Skin epidermis (tissue), 12 donors: ENCODE results near the gene DZIP3.

Experiments
- H3K27ac ChIP-seq, 21 experiments: fragments of 200-600 bp; sonication (generic) in 11 of 21; one replicate each; pipeline ENCODE4 v1.5.0; 2020; ENCODE audit warnings: mild to moderate bottlenecking in 3 of 21, inconsistent platforms in 2 of 21, moderate library complexity in 2 of 21
- H3K4me3 ChIP-seq, 7 experiments: fragments of 200-600 bp; sonication (generic) in 2 of 7; one replicate each; pipeline ENCODE4 v1.5.0; 2020; ENCODE audit warnings: inconsistent platforms in 2 of 7, mild to moderate bottlenecking in 2 of 7, moderate library complexity in 1 of 7

Gene DZIP3

DNA sequence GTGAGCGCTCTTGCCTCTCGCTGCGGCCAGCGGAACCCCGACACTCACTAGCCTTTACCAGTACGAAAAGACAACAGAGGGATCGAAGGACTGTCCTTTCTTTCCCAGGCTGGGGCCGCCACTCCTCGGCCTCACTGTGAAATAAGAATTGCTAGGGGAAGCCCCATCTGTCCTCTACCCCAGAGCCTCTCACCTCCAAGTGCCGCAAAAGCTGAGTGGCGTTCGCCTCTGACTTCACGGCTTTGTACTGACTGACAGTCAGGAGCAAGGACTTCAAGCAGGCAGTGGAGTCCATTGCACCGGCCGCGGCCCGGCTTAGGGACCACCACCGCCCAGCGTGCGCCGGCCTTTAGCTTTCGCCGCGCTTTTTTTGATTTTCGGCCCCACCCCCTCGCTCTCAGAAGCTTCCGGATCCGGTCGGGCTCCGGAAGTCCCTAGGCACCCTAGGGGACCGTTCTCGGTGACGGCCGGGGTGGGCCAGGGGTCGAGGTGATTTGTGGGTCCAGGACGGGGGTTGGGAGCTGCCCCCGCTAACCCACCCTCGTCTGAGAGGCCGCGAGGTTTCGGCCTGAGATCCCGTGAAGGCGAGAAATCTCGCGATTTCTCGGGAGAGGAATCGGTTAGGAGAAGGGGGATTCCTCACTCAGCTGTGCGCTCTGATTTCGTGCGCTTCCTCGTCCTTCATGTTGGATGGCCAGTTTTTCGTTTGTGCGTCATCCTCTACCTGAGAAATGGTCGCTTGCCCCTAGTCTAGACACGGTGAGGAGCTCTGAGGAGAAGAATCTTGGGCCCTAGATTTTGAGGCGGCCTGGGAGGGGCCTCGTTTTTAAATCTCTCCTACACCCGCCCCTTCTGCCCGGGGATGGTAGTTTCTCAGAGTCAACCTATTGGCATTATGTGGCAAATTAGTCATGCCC is at the start of gene DZIP3, which contains the start of gene CIP2A:
DZIP3 (plus strand) TSS at position 642 of the 917 bp plus-strand sequence. CDS start 15,685 bp downstream, outside the sequence.
CIP2A (minus strand) TSS at position 358 of the 917 bp plus-strand sequence; CDS start at position 295, 63 bp downstream.
- peak within 1 kb of the TSS; percentile 62 to 92 (median 66) for H3K4me3 ChIP-seq
- H3K27ac ChIP-seq: peak within 1 kb of the TSS; percentile 81 to 99 (median 94)

DNA sequence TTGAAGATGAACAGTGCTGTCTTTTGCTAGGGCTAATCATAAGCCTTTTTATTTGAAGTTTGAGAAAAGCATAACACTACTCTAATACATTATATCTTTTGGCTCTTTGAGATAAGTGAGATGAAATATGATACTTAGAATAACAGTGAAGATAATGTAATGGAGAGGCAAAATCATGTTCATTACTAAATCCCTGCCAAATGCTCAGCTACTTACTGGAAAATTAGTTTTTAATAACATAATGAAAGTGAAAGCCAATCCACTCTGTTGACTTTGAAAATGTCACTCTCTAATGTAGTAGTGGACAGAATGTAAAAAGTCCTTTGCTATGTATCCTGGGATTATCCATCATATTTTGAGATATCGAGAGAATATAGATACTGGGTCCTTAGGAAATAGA is 43.3 kb upstream of the DZIP3 start:
- no peak overlapping the region for H3K4me3 ChIP-seq

DNA sequence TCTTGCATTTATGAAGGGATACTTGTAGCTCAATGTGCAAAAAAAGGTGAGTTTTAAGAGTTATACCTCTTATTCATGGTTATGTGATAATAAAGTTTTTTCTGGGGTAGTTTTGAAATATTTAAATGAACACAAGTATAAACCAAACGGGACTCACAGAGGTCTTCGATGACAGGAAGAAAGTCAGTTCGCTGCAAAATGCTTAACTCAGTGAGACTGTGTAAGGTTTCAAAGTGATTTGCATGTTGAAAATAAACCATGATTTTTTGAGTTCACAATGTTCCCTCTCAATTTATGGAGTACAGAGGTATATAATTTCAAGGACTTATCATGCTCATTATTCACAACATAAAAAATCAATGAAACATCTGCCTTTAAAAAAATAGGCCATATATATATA is 42.8 kb upstream of the DZIP3 start:
- H3K27ac ChIP-seq: peak overlapping the region in 2 of 21 experiments; percentile 8 to 11
- no peak overlapping the region for H3K4me3 ChIP-seq

More for the DNA sequence above, 43.3 kb upstream of the DZIP3 start:
- peak overlapping the region in 3 of 21 experiments; percentile 8 to 28 (median 11) for H3K27ac ChIP-seq

GRCh38 chr3:108548304-108548703 is 41.2 kb upstream of the DZIP3 start:
- H3K4me3 ChIP-seq: no peak overlapping the region
- H3K27ac ChIP-seq: no peak overlapping the region

GRCh38 chr3:108548886-108549285 is 40.6 kb upstream of the DZIP3 start:
- no peak overlapping the region for H3K4me3 ChIP-seq

GRCh38 chr3:108552267-108553159 is 37.0 kb upstream of the DZIP3 start:
- Histone ChIP-seq H3K27ac (no peak overlapping the region), H3K4me3 (no peak overlapping the region)

More at GRCh38 chr3:108548886-108549285, 40.6 kb upstream of the DZIP3 start:
- no peak overlapping the region for H3K27ac ChIP-seq

DNA sequence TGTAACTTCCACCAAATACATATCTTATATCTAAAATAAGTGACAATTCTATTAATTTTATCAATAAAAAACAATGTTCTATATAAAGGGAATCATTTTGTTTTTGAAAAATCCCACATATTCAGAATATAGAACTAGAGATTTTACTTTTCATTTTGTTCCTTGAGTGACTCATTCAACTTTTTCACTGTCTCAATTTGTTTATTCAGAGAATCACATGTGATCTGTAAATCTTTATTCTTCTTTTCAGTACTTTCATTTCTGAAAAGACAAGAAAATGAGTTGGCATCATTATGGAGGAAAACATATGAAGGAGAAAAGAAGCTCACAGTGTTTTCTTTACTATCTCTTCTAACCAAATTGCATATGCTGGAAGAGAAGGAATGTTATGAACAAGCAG is 35.3 kb upstream of the DZIP3 start:
- no peak overlapping the region for H3K27ac ChIP-seq
- H3K4me3 ChIP-seq: no peak overlapping the region

- H3K27ac ChIP-seq: no peak overlapping the region
Observed at GRCh38 chr3:108554913-108555571, 34.5 kb upstream of the DZIP3 start.

DNA sequence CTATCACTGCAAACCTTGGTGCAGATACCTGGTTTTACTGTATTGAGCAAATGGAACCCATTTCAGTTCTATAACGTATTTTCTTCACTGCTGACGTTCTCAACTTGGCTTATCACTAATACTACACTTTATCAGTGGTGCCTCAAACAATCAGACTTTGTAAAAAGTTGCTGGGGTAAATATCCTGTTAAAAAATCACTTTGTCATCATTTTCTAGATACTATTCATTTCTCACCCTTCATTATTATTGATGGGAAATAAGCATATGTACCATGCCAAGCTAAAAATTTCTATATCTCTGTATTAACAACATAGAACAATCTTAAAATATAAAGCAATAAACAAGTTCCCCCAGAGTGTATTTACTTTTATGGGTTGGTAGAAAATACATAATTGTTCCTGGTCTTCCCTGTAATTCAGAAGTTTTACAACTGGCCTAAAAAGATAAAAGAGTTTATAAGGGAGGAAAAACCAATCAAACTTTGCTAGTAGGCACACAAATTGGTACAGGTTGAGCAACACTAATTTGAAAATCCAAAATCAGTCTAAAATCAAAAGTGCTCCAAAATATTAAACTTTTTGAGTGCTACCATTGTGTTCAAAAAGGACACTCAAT is 33.4 kb upstream of the DZIP3 start:
- Histone ChIP-seq H3K27ac (no peak overlapping the region), H3K4me3 (no peak overlapping the region)

More at GRCh38 chr3:108554913-108555571, 34.5 kb upstream of the DZIP3 start:
- no peak overlapping the region for H3K4me3 ChIP-seq

- Histone ChIP-seq H3K4me3 (no peak overlapping the region), H3K27ac (no peak overlapping the region)
Observed at GRCh38 chr3:108562565-108562964, 27.0 kb upstream of the DZIP3 start.

DNA sequence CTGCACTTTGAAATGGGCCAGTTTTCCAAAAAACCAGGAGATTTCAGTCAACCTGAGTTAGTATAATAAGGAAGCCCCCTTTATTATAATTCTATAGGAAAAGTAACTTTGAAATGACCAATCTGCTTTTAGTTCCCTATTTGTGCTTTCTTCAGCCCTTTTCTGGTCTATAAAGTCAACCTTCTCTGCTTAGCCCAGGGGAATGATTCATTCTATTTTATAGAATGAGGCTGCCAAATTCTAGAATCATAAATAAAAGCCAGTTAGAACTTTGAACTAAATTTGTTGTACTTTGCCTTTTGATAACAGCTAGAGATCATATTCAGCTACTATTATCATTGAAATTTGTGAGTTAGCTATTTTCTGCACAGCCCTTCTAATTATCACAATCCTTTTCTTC is 25.0 kb upstream of the DZIP3 start:
- no peak overlapping the region for H3K4me3 ChIP-seq
- no peak overlapping the region for H3K27ac ChIP-seq

DNA sequence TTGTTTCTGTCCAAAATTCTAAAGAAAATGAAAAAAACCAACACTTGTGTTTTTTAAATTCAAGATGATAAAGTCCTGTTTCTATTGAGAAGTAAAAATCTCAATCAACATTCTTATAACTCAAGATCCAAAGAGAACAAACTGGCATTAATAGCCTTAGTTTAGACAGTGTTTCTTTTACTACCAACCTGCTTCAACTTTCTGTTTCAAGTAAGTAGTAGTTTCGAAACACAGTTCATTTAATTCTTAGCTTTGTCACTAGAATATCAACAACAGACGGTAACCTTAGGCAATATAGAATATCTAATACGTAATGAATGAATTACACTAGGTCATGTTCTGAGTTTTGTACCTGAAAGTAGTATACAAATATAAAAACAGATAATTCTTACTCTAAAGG is 24.0 kb upstream of the DZIP3 start:
- Histone ChIP-seq H3K4me3 (no peak overlapping the region), H3K27ac (no peak overlapping the region)

DNA sequence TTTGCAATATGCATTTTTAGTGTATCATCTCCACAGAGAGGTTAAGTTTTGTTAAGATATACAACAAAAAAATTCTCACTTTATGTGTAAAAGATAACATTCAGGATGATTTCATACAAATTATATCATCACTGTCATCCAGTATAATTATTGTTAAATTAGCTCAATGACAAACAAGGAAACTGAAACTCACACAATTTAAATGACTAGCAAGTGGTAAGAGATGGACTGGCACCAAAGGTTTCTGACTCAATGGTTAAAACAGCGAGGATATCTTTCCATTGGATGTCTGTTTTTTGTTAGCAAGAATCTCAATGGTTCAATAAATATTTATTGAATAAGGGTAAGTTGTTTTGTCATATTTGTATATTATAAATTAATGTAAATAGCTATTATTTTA is 22.9 kb upstream of the DZIP3 start:
- no peak overlapping the region for H3K27ac ChIP-seq
- no peak overlapping the region for H3K4me3 ChIP-seq

DNA sequence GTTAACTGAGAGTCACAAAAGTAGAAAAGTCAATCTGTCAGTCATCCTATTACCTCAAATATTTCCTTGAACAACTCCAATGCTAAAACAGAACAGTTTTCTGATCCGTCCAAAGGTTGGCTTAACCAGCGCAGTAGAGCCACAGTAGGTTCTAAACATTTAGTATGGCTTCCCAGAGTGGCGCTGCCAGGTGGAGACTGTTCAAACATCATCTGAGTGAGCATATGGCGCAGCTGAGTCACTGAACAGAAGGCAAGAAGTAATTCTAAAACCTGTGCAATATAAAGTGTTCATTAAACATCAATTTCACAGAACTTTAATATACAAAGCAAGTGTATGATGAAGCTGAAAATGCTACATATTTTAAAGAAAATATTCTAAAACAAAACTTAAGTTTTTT is 20.2 kb upstream of the DZIP3 start:
- no peak overlapping the region for H3K27ac ChIP-seq

GRCh38 chr3:108578064-108578463 is 11.5 kb upstream of the DZIP3 start:
- no peak overlapping the region for H3K4me3 ChIP-seq
- H3K27ac ChIP-seq: no peak overlapping the region

More for the DNA sequence above, 20.2 kb upstream of the DZIP3 start:
- no peak overlapping the region for H3K4me3 ChIP-seq

DNA sequence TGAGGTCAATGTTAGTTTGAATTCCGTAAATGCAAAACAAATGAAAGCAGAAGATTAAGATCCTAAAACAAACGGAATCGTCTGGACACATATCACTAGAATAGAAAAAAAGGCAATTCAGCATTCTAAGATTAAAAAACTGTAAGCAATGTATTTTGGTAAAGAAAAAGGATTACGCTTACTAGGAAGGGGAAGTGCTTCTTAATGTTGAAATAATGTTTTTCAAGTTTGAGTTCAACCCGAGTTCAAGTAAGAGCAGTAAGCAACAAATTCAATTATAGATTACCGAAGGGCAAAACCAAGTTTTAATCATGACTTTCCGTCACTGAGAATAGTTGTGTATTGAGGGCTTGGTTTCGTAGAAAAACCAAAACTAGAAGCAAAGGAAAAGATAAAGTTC is 921 bp upstream of the DZIP3 start:
- Histone ChIP-seq H3K4me3 (peak overlapping the region; percentile 62 to 92 (median 66)), H3K27ac (peak overlapping the region in 16 of 21 experiments; percentile 87 to 99 (median 94))

DNA sequence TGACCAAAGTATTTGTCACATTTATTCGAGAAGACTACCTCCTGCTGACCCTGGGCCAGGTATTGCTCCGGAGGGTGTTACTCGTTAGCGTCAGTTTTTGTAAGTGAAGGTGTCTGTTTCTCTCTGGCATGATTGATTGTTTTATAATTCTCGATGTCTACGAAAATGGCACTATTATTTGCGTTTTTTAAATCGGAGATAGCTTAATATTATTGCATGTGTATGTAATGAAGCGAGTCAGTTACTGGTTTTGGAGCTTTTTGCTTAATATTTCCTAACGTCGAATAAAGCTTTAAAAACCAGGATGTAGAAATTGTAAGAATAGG is 439 bp downstream of the DZIP3 start:
- peak overlapping the region; percentile 62 to 92 (median 66) for H3K4me3 ChIP-seq
- peak overlapping the region; percentile 81 to 99 (median 94) for H3K27ac ChIP-seq

DNA sequence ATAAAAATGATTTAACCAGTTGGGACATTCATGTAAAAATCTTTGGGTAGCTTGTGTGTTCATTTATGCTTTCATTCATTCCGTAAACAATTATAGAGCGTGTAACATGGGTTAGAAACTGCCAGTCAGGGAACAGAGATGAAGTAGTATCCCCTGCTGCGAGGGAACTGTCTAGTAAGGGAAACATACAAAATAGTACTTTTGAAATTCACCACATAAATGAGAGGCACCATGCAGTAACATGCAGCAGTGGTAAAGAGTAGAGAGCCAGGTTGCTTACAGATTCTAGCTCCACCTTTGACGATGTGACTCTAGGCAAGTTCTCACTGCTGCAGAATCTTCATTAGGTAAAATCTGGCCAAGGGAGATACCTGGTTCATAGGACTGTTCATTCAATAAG is 938 bp downstream of the DZIP3 start:
- Histone ChIP-seq H3K27ac (peak overlapping the region in 12 of 21 experiments; percentile 87 to 99 (median 94)), H3K4me3 (peak overlapping the region in 6 of 7 experiments; percentile 62 to 92 (median 75))

DNA sequence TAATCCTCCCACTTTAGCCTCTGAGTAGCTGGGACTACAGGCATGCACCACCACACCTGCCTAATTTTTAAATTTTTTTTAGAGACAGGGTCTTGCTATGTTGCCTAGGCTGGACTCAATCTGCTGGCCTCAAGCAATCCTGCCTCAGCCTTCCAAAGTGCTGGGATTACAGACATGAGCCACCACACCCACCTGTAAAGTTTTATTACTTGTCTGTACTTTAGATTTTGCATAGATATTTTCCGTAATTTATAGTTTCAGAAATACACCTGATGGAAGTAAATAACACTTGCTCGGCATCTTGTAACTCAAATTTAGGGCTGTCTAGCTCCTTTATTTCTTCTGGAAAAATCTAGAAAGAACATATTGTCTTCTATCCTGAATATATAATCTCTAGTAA is 5.8 kb downstream of the DZIP3 start:
- Histone ChIP-seq H3K27ac (no peak overlapping the region), H3K4me3 (no peak overlapping the region)
